IMR-90 (cell line): Measurements from ENCODE around the gene ARSB. TPM values are rescaled to one million over a fixed set of nuclear protein-coding genes. Genes with fewer than 3 reads are reported as not detected.
"Not testable (repeated sequence)": the region's sequence is repeated elsewhere in the genome, so short reads cannot be mapped to it uniquely, and the experiment has no call there.

ENCODE experiments used
- ATAC-seq: fragments of 200-7000 bp; cut with Tn5 transposase; 2 replicates; pipeline ENCODE4 v1.9.1; 2020; ENCODE audit warnings: low read depth, mild to moderate bottlenecking, moderate library complexity
- BruUV-seq: library from RNA; stranded (reverse); fragments of 400-500 nt; replicated peaks from 2 replicates; lab custom pipeline; 2021; lab: Mats Ljungman, UMichigan
- CTCF ChIA-PET: fragments of 300-600 bp; formaldehyde crosslinking; extraction: SDS; loops from one replicate; lab custom pipeline; 2021; ENCODE audit warnings: antibody characterized with exemption; lab: Yijun Ruan, JAX
- POLR2A ChIA-PET: fragments of 300-600 bp; sonication (Branson Sonifier 250); formaldehyde crosslinking; loops from one replicate; lab custom pipeline; 2022; ENCODE audit warnings: antibody characterized with exemption; ENCODE audit not compliant: unreplicated experiment; lab: Charles Lee
- DNase-seq: peaks from one replicate; pipeline ENCODE4 v3.0.0; 2013
- H2AFZ ChIP-seq: replicated peaks from 2 replicates; pipeline ENCODE3; 2013; ENCODE audit warnings: low read length, mild to moderate bottlenecking; ENCODE audit not compliant: poor library complexity
- H2AK5ac ChIP-seq: 2 replicates; pipeline ENCODE4 v1.6.1; 2013; ENCODE audit warnings: low read depth, low read length, inconsistent platforms
- H2AK9ac ChIP-seq: replicated peaks from 2 replicates; pipeline ENCODE3; 2013; ENCODE audit warnings: mild to moderate bottlenecking, low read depth, low read length, moderate library complexity; ENCODE audit not compliant: poor library complexity
- H2BK120ac ChIP-seq: 2 replicates; pipeline ENCODE4 v1.6.1; 2013; ENCODE audit warnings: low read depth, low read length, inconsistent platforms
- H2BK15ac ChIP-seq: 3 replicates; pipeline ENCODE4 v1.6.1; 2013; ENCODE audit warnings: low read depth, low read length, inconsistent platforms
- H2BK20ac ChIP-seq: 2 replicates; pipeline ENCODE4 v1.6.1; 2013; ENCODE audit warnings: low read depth, mild to moderate bottlenecking, inconsistent platforms, low read length, moderate library complexity
- H2BK5ac ChIP-seq: 2 replicates; pipeline ENCODE4 v1.6.1; 2013; ENCODE audit warnings: mild to moderate bottlenecking, low read depth, low read length, inconsistent platforms; ENCODE audit not compliant: poor library complexity, severe bottlenecking
- H3K14ac ChIP-seq: replicated peaks from 2 replicates; pipeline ENCODE4 v1.6.1; 2013; ENCODE audit warnings: low read depth, low read length, inconsistent platforms
- H3K18ac ChIP-seq: 2 replicates; pipeline ENCODE4 v1.6.1; 2013; ENCODE audit warnings: low read depth, low read length, control low read depth
- H3K23ac ChIP-seq: 2 replicates; pipeline ENCODE4 v1.6.1; 2013; ENCODE audit warnings: low read depth, low read length, inconsistent platforms
- H3K27ac ChIP-seq: 2 replicates; pipeline ENCODE4 v1.5.1; 2013; ENCODE audit warnings: mild to moderate bottlenecking, control low read depth, low read length; ENCODE audit not compliant: insufficient read depth
- H3K27me3 ChIP-seq: 2 replicates; pipeline ENCODE4 v1.6.1; 2013; ENCODE audit warnings: low read length; ENCODE audit not compliant: control insufficient read depth, insufficient read depth
- H3K36me3 ChIP-seq: 2 replicates; pipeline ENCODE4 v1.6.1; 2013; ENCODE audit warnings: low read length, mixed read lengths; ENCODE audit not compliant: control insufficient read depth, insufficient read depth
- H3K4ac ChIP-seq: 2 replicates; pipeline ENCODE4 v1.6.1; 2013; ENCODE audit warnings: low read depth, low read length, inconsistent platforms
- H3K4me1 ChIP-seq: 2 replicates; pipeline ENCODE4 v1.6.1; 2013; ENCODE audit warnings: low read length, mixed read lengths; ENCODE audit not compliant: control insufficient read depth, insufficient read depth
- H3K4me2 ChIP-seq: 2 replicates; pipeline ENCODE4 v1.6.1; 2013; ENCODE audit warnings: low read depth, mild to moderate bottlenecking, control low read depth, low read length, moderate library complexity
- H3K4me3 ChIP-seq: 2 replicates; pipeline ENCODE4 v1.5.1; 2013; ENCODE audit warnings: low read depth, mild to moderate bottlenecking, control low read depth, low read length, moderate library complexity; ENCODE audit not compliant: insufficient read depth
- H3K56ac ChIP-seq: 2 replicates; pipeline ENCODE4 v1.6.1; 2013; ENCODE audit warnings: low read length, inconsistent platforms; ENCODE audit not compliant: insufficient read depth; ENCODE audit errors: extremely low read depth
- H3K79me1 ChIP-seq, 2 experiments: 2 replicates each; pipeline ENCODE4 v1.6.1; 2013; ENCODE audit warnings: low read length in 2 of 2, inconsistent platforms in 1 of 2, low read depth in 1 of 2
- H3K9ac ChIP-seq: 2 replicates; pipeline ENCODE4 v1.6.1; 2013; ENCODE audit warnings: low read depth, low read length, control low read depth
- H3K9me1 ChIP-seq: 2 replicates; pipeline ENCODE4 v1.6.1; 2013; ENCODE audit warnings: low read length, inconsistent platforms; ENCODE audit not compliant: insufficient read depth
- H3K9me3 ChIP-seq: 2 replicates; pipeline ENCODE4 v1.6.1; 2013; ENCODE audit warnings: low read length; ENCODE audit not compliant: control insufficient read depth, insufficient read depth
- H4K20me1 ChIP-seq: 2 replicates; pipeline ENCODE4 v1.6.1; 2013; ENCODE audit warnings: low read length, inconsistent platforms; ENCODE audit not compliant: insufficient read depth
- H4K5ac ChIP-seq: 2 replicates; pipeline ENCODE4 v1.6.1; 2013; ENCODE audit warnings: mild to moderate bottlenecking, low read depth, low read length, control low read depth
- H4K8ac ChIP-seq, 2 experiments: 2 replicates each; pipeline ENCODE4 v1.6.1; 2013; ENCODE audit warnings: low read depth in 2 of 2, low read length in 2 of 2, control low read depth in 1 of 2, inconsistent platforms in 1 of 2
- H4K91ac ChIP-seq: 2 replicates; pipeline ENCODE4 v1.6.1; 2013; ENCODE audit warnings: low read depth, low read length, inconsistent platforms; ENCODE audit not compliant: insufficient read depth
- FOS ChIP-seq: fragments of 150-350 bp; IDR thresholded peaks from 2 replicates; pipeline ENCODE4 v1.6.1; 2016; ENCODE audit warnings: low read depth, low read length
- RFX5 ChIP-seq: IDR thresholded peaks from 2 replicates; pipeline ENCODE4 v1.8.0; 2012; ENCODE audit warnings: low read depth, mild to moderate bottlenecking, low read length, moderate library complexity
- USF2 ChIP-seq: fragments of 150-350 bp; IDR thresholded peaks from 2 replicates; pipeline ENCODE4 v1.6.1; 2017; ENCODE audit warnings: mild to moderate bottlenecking, antibody characterized with exemption, low read length, low read depth
- WGBS, 2 experiments: methylation state at CpG; one replicate each; pipeline versions ENCODE4 v1.1.5 to v1.1.7; 2013; ENCODE audit warnings: missing lambda C conversion rate in 2 of 2; ENCODE audit not compliant: insufficient read length in 1 of 2; ENCODE audit errors: extremely low coverage in 2 of 2; 5-methylcytosine and 5-hydroxymethylcytosine counted together
- dilution Hi-C: fragments of 300-500 bp; cut with HindIII; formaldehyde crosslinking; loops from one replicate; pipeline ENCODE4 v1.14.3; 2018; ENCODE audit warnings: low sequenced_read_pairs; ENCODE audit not compliant: unreplicated experiment
- in situ Hi-C: fragments of 300-500 bp; cut with MboI; formaldehyde crosslinking; loops from 3 replicates; pipeline ENCODE4 v1.14.3; 2019; ENCODE audit warnings: low sequenced_read_pairs, inconsistent platforms, mixed read lengths
- intact Hi-C: fragments of 100-400 bp; cut with micrococcal nuclease; formaldehyde crosslinking; loops from 2 replicates; pipeline ENCODE4 v1.10.0; 2022
- polyA plus RNA-seq, 3 experiments: library from polyadenylated mRNA; depleted of rRNA; stranded (reverse); fragments of >200 nt; gene quantifications; 2 replicates each; pipeline ENCODE4 v1.2.3, GENCODE V29; 2012; ENCODE audit warnings: low replicate concordance in 1 of 3
- total RNA-seq: library from RNA; depleted of rRNA; stranded (reverse); fragments of >200 nt; gene quantifications from 2 replicates; pipeline ENCODE4 v1.2.3, GENCODE V29; 2012

ARSB gene
- total and polyA plus RNA-seq, 2 of the 4 experiments (the other 2 are of a cell fraction) = 16.0 to 16.3 TPM

- H3K27me3 ChIP-seq = no peaks in the 10 kb centered on the region
- peaks cover 4% of the 10 kb centered on the region for H4K20me1 ChIP-seq
- H2AFZ ChIP-seq = no peak overlapping the region
- peak overlapping the region; percentile 32; the same call in 1 of the 2 replicates for H2BK120ac ChIP-seq
- peaks cover 2% of the 10 kb centered on the region; the same call in 1 of the 2 replicates for H3K9me1 ChIP-seq
- H3K9me3 ChIP-seq = no peaks in the 10 kb centered on the region
- CTCF ChIA-PET = interaction anchor here (0.7 to 1.5 kb wide), 3 partner anchors 8 to 13 kb away, joined by 3 to 5 read pairs (median 4); no protein-coding TSS in a partner anchor
- H3K4me3 ChIP-seq = no peak overlapping the region
- DNase-seq (peak; percentile 61), ATAC-seq (no peak)
- H3K23ac ChIP-seq = no peak overlapping the region
- no peak overlapping the region for H4K91ac ChIP-seq
- dilution Hi-C loops = no loop called here
- H3K36me3 ChIP-seq = no peaks in the 10 kb centered on the region
- H3K79me1 ChIP-seq = peaks cover 0 to 2% of the 10 kb centered on the region in 2 experiments; a peak in 1 of 4 replicates
- H2BK20ac ChIP-seq = peak overlapping the region; percentile 49; the same call in 1 of the 2 replicates
- peak overlapping the region; percentile 69 for H3K18ac ChIP-seq
- POLR2A ChIA-PET = no interaction called here
- 0 out of 3 replicates have a peak overlapping the region, but pooled peaks have one; percentile 77 for H2BK15ac ChIP-seq
- no peak overlapping the region for H3K27ac ChIP-seq
- H3K4ac ChIP-seq = peak overlapping the region; percentile 50; the same call in 1 of the 2 replicates
- in situ Hi-C loops = no loop called here
- H2AK9ac ChIP-seq = no peak overlapping the region
- H2AK5ac ChIP-seq = peak overlapping the region; percentile 21; the same call in 1 of the 2 replicates
- BruUV-seq = no TSS peak
- H4K8ac ChIP-seq = 0 out of 4 replicates have a peak overlapping the region, but pooled peaks of 1 of the 2 experiments have one; percentile 12
- H3K14ac ChIP-seq = peak overlapping the region; percentile 53
- no peak overlapping the region for H3K9ac ChIP-seq
- H2BK5ac ChIP-seq = no peak overlapping the region
- no peak overlapping the region for H3K56ac ChIP-seq
- H3K4me1 ChIP-seq = peaks cover 5% of the 10 kb centered on the region
- WGBS, 2 experiments = no CpG with 5 or more reads among the region's 5 CpGs
- TF ChIP-seq RFX5 (no peak), FOS (no peak), USF2 (no peak)
- H4K5ac ChIP-seq = peak overlapping the region; percentile 10; the same call in 1 of the 2 replicates
- intact Hi-C loops = no loop called here
- 0 out of 2 replicates have a peak overlapping the region, but pooled peaks have one; percentile 9 for H3K4me2 ChIP-seq
Observed at GRCh38 chr5:78912085-78912771, 72.9 kb downstream of the ARSB start.

- dilution Hi-C loops, BruUV-seq, H3K9me1 ChIP-seq, H2BK15ac ChIP-seq, H4K5ac ChIP-seq, H2AFZ ChIP-seq, H3K36me3 ChIP-seq, H3K9me3 ChIP-seq, H3K4ac ChIP-seq, H3K23ac ChIP-seq, H3K27me3 ChIP-seq, POLR2A ChIA-PET, H4K8ac ChIP-seq, H3K4me2 ChIP-seq, H3K9ac ChIP-seq, H2AK9ac ChIP-seq, H3K79me1 ChIP-seq, H4K20me1 ChIP-seq, H4K91ac ChIP-seq, H3K56ac ChIP-seq, H3K4me3 ChIP-seq, in situ Hi-C loops, DNase-seq, H3K14ac ChIP-seq, H2AK5ac ChIP-seq, ATAC-seq: not testable (repeated sequence)
- intact Hi-C loops = loop anchor here (5.0 kb wide), 3 partner anchors 402 to 1173 kb away; no protein-coding TSS in a partner anchor
- Histone ChIP-seq H2BK120ac (peak overlapping the region; percentile 93; the same call in 1 of the 2 replicates), H3K18ac (peak overlapping the region; percentile 67; the same call in 1 of the 2 replicates), H3K4me1 (peaks cover 16% of the 10 kb centered on the region), H2BK20ac (peak overlapping the region; percentile 22; the same call in 1 of the 2 replicates), H3K27ac (peak overlapping the region; percentile 29; the same call in 1 of the 2 replicates), H2BK5ac (peak overlapping the region; percentile 92)
- CTCF ChIA-PET = interaction anchor here (1.5 kb wide), 2 partner anchors 10 to 11 kb away, joined by 4 to 10 read pairs; no protein-coding TSS in a partner anchor
- no CpG with 5 or more reads among the region's 9 CpGs for WGBS, 2 experiments
Observed at GRCh38 chr5:78909224-78909983, 75.7 kb downstream of the ARSB start.
